DMS153 treated with DMSO at 0.1 percent for 48 hours (cell line): ENCODE results near the gene EME2.

Experiments
- DNase-seq: peaks from one replicate; lab custom pipeline; 2025; ENCODE audit not compliant: unreplicated experiment; lab: John Stamatoyannopoulos, UW

Gene EME2

DNA sequence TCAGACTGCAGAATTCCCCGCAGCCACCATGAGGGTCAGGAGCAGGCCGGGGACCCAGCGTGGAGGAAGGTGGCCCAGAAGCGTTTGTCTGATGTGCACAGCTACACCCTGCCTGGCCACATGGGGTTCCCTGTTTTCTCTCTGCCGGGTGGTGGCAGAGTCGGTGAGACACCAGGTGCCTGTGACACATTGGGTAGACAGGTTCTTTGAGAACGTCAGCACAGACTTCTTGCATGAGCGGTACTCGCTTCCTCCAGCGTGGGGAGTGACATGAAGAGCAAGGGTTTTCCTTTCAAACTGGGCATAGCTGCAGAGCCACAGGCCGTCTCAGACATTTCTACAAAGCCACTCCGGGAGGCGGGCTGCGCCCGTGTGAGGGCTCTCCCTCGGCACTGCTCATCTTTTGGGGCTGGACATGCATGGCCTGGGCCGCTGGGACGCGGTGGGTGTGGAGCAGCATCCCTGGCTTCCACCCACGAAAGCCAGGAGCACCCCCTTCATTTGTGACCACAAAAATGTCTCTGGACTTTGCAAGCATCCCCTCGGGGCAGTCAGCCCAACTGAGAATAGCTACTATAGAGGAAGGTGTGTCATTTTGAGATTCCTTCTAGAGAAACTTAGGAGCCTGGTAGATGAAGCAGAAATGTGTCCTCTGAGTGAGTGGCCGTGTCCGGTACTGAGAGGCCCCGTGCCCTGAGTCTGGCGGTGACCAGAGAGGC lies 27.3 kb upstream of the EME2 start:
- DNase-seq, result no peak

- no peak for DNase-seq
Observed at GRCh38 chr16:1745900-1746692, 26.5 kb upstream of the EME2 start.

- no peak for DNase-seq
Observed at GRCh38 chr16:1746693-1747195, 25.9 kb upstream of the EME2 start.

- DNase-seq, result no peak
Observed at GRCh38 chr16:1747934-1748333, 24.7 kb upstream of the EME2 start.

- no peak for DNase-seq
Observed at GRCh38 chr16:1749152-1750117, 23.2 kb upstream of the EME2 start.

DNA sequence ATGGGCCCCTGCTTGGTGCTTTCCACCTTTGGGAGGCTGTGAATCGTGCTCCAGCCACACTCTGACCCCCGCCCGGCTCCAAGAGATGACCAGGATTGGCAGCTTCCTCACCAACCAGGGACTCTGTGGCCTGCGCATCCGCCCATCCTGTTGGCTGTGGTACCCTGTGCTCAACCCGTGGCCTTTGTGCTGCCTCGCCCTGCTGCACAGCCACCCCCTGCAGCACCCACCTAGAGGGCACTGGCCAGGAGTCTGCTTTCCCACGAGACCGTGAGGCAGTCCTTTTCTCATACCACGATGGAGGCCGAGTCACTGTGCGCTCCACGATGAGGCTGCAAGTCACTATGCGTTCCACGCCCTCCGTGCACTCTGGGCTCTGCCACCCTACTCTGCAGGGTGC lies 20.7 kb upstream of the EME2 start:
- DNase-seq, result no peak

DNA sequence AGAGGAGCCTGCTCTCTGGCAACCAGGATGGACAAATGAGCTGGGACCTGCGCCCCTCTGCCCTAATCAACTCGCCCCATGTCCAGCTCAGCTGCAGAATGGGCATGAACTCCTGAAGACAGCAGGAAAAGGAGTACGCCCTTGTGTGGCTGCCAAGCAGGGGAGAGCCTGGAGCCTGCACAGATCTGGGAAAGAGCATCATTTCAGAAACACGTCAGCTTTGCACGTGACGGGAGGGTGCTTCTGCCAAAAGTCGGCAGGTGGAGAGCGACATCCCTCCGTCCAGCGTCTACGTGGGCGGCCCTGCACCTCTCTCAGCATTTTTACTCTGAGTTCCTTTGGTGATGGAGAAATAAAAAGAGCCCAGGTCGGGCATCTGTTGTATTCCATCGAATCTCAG lies 19.8 kb upstream of the EME2 start:
- no peak for DNase-seq

DNA sequence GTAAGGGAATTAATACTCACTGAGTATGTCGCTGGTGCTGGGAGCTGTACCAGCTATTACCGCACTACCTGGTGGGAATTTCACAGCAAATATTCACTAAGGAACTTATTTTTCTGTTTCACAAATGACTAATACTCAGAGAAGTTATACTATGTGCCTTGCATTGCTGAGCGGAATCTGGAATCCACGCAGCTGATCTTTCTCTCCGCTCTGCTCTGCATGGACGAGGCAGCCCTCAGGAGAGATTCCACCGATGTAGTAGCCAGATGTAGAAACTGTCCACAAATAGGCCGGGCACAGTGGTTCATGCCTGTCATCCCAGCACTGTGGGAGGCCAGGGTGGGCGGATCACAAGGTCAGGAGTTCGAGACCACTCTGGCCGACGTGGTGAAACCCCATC lies 18.4 kb upstream of the EME2 start:
- no peak for DNase-seq

DNA sequence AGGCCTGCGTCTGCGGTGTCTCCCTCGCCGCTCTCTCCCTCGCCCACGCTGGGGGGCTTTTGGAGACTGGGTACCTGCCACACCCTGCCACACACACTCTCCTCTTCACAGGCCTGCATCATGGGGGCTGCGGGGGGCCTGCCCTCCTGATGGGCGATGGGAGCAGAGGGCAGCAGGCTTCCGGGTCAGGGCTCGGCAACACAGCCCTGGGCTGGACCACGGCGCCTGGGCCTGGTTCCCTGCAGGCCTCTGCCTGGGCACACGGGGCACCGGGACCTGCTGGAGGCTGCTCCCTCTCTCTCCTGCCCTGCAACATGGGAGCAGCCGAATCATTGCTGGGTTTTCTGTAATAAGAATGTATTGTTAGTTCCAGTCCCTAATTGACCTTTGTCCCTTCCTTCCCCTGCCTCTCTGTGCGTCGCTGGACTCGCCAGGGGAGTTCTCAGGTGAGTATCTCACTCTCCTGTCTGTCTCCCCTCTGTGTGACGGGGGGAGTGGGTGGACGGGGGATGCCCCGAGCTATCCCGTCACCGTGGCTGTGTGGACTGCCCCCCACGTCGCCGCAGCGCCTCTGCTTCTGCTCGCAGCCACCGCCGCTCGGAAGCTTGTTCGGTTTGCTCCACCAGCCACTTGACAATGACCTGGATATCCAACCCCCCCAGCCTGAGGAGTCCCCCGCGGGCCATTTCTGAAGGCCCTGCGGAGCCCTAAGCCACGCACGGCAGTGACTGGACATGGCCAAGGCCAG lies 14.7 kb upstream of the EME2 start:
- DNase-seq, result no peak

DNA sequence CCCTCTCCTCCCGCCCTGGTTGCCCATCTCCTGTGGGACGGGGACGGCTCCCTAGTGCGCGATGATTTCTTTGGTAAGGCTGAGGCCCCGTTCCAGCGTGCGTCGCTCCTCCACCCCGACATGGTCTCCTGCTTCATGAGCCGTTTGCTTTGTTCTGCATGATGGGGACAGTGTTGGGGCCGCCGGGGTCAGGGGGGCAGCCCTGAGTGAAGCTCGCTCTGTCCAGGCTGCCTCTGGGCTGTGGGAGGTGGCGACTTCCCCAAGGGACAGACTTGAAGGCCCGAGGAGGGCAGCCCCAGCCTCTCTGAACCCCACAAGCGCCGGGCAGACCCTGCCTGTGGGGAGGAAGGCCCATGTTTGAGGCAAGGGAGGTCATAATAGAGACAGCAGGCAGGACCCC lies 13.7 kb upstream of the EME2 start:
- no peak for DNase-seq

- DNase-seq, result no peak
Observed at GRCh38 chr16:1759511-1759910, 13.1 kb upstream of the EME2 start.

- DNase-seq, result no peak
Observed at GRCh38 chr16:1760911-1761310, 11.7 kb upstream of the EME2 start.

DNA sequence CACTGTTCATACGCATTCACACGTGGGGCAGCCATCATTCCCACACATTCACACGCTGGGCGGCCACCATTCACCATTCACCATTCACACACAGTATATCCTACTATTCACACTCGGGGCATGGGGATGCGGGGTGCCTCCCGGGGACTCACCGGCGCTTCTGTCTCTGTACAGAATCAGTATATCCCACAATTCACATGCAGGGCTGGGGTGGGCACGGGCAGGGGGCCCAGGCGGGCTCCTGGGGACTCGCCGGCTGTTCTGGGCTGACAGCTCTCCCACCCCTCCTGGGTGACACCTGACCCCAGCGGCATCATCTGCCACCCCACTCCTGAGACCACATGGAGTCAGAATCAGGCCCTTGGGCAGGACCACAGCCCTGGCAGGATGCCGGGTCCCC lies 10.9 kb upstream of the EME2 start:
- DNase-seq, result no peak

DNA sequence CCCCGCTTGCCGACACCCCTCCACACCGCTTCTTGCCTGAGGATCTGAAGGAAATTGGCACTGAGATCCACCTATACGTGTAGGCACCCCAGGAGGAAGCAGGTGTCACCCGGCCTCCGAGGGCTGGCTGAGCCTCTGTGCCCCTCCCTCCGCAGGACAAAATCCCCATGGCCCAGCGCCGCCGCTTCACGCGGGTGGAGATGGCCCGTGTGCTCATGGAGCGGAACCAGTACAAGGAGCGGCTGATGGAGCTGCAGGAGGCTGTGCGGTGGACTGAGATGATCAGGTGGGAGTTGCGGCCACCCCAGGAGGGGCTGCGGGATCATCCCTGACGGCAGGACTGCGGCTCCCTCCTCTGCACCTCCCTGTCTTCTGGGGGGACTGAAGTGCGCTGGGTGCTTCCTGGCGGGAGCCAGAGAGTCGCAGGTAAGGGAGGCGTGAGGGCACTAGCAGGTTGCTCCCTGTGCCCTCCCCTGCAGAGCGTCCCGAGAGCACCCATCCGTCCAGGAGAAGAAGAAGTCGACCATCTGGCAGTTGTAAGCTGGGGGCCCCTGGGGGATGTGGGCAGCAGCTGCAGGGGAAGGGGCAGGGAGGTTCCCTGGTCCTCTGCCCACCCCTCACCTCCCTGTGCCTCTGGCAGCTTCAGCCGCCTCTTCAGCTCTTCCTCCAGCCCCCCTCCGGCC lies 10.3 kb upstream of the EME2 start:
- no peak for DNase-seq

GRCh38 chr16:1762879-1763520 lies 9.6 kb upstream of the EME2 start:
- DNase-seq, result no peak

DNA sequence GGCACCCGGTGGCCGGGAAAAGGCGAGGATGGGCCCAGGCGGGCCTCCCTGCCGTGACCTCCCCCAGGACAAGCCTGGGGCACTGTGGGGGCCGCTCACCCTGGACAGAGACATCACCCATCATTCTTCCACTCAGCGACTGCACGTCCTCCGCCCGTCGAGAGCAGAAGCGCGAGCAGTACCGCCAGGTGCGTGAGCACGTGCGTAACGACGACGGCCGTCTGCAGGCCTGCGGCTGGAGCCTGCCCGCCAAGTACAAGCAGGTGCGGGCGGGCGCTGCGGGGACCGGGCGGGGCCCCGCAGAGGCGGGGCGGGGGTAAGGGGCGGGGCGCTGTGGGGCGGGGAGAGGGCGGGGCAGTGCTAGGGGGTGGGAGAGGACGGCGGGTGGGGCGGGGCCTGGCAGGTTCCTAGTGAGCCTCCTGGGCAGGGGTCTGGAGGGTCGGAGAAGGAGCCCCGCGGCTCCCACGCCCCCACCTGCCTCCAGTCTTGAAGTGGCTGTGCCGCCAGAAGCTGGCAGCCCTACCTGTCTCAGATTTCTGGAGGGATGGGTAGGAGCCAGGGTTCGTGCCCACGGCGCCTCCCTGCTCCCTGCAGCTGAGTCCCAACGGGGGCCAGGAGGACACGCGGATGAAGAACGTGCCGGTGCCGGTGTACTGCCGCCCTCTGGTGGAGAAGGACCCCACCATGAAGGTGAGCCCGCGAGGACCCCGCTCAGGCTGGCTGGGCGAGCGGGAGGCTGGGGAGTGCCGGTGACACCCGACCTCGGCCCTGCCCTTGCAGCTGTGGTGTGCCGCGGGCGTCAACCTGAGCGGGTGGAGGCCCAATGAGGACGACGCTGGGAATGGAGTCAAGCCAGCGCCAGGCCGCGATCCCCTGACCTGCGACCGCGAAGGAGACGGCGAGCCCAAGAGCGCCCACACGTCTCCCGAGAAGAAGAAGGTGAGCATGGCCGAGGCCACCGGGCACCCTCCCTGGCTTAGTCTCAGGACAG lies 8.8 kb upstream of the EME2 start:
- no peak for DNase-seq

- DNase-seq, result no peak
Observed at GRCh38 chr16:1764971-1765370, 7.6 kb upstream of the EME2 start.

- no peak for DNase-seq
Observed at GRCh38 chr16:1765826-1766225, 6.8 kb upstream of the EME2 start.
